NCI-H2196 treated with DMSO at 0.1 percent for 48 hours (cell line): ENCODE data around the gene ZRANB1.

ENCODE experiments used
- DNase-seq: peaks from one replicate; lab custom pipeline; 2025; ENCODE audit not compliant: unreplicated experiment; lab: John Stamatoyannopoulos, UW

ZRANB1 gene

DNA sequence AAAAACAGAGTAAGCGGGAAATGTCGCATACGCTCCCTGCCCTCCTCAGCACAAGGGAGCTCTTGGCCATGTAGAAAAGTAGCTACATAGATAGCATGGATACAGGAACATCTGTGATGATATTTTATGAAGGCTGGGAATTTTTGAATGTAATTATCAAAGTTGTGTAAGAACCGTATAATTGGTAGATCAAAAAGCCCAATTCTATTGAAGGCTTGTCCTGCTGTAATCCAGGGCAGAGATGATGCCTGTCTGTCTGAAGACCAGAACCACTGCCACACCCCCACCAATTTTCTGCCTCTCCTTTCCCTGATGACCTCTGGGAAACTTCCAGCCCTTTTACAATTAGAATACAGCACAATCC, 51.4 kb downstream of the ZRANB1 start:
- DNase-seq, result no peak

- DNase-seq, result no peak
These were observed 52.0 kb downstream of the ZRANB1 start for GRCh38 chr10:124993736-124994451.

GRCh38 chr10:124994573-124995473, 52.9 kb downstream of the ZRANB1 start:
- no peak for DNase-seq

- DNase-seq, result no peak
These were observed 53.7 kb downstream of the ZRANB1 start for GRCh38 chr10:124995605-124996004.

DNA sequence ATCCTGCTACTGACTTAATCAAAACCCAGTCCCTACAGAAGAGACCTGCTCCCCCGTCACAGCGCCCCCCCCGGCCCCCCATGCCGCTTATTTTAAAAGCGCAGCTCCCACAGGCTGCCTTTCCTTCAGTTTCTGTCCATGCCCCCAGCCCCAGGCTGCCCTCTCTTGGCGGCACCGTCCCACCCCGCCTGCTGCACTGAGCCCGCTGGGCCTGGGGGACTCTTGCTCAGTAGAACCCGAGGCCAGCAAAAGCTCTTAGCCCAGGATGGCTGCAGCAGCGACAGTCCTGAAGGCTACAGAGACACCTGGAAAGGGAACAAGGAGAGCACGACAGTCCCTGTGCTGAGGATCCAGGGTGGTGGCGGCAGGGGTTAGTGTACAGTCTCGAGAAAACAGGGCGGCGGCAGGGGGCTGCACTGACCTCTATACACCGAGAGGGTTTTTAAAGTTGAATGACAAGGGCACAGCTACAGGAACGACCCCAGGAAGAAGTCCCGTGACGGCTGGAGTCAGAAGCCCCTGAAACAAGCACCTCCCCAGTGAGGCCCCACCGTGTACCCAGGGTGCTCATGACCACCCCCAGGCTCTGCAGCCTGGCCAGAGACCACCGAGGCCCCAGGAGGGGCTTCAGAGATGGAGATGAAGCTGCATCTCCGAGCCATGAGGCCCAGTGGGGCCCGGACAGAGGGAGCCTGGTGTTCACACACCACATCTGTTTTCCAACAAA, 54.4 kb downstream of the ZRANB1 start:
- no peak for DNase-seq

GRCh38 chr10:124996854-124997215, 54.9 kb downstream of the ZRANB1 start:
- DNase-seq, result no peak

DNA sequence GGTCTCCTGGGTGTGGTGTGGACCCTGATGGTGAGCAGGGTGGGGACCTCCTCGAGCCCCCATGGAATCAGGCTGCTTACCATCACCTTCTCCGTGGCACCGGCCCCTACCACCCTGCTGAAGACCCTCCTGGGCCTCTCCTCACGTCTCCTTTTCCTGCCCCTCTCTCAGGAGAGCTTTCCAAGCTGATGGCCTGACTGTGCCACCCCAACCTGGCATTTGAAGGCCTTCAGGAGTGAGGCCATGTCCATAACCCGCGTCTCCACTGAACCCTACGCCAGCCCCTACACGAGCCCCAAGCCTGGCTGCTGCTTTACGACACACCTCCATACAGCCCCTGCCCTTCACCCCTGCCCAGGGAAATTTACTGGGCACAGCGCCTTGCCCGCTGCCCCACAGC, 55.4 kb downstream of the ZRANB1 start:
- no peak for DNase-seq

GRCh38 chr10:124997771-124998623, 56.1 kb downstream of the ZRANB1 start:
- DNase-seq, result no peak

DNA sequence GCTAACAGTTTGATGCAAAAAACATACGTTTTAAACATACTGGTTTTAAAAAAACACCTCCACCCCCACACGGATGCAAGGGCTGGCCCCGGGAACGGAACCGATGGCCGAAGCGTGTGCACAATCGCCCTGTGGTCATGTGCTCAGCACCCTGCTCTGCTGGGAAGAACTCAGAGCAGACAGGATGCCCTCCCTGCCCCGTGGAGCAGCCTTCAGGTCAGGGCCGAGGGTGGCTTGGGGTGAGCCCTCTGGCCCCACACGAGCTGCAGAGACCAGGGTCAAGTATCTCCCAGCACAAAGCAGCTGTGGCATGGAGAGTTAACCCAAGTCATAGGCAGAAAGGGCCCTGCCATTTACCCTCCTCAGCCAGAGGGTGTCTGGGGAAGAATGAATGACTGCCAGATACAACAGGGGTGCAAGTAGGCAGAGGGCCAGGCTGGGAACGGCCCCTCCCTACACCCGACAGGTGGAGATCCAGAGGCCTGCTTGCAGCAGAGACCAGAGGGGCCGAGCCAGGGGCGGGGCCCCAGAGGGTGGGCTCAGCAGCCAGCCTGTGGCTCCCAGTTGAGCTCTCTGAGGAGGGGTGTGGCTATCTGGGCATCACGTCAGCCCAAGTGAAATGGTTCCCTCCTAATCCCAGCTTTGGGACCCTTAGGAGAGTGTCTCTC, 56.8 kb downstream of the ZRANB1 start:
- DNase-seq, result no peak

- DNase-seq, result no peak
These were observed 57.8 kb downstream of the ZRANB1 start for GRCh38 chr10:124999433-125000365.

DNA sequence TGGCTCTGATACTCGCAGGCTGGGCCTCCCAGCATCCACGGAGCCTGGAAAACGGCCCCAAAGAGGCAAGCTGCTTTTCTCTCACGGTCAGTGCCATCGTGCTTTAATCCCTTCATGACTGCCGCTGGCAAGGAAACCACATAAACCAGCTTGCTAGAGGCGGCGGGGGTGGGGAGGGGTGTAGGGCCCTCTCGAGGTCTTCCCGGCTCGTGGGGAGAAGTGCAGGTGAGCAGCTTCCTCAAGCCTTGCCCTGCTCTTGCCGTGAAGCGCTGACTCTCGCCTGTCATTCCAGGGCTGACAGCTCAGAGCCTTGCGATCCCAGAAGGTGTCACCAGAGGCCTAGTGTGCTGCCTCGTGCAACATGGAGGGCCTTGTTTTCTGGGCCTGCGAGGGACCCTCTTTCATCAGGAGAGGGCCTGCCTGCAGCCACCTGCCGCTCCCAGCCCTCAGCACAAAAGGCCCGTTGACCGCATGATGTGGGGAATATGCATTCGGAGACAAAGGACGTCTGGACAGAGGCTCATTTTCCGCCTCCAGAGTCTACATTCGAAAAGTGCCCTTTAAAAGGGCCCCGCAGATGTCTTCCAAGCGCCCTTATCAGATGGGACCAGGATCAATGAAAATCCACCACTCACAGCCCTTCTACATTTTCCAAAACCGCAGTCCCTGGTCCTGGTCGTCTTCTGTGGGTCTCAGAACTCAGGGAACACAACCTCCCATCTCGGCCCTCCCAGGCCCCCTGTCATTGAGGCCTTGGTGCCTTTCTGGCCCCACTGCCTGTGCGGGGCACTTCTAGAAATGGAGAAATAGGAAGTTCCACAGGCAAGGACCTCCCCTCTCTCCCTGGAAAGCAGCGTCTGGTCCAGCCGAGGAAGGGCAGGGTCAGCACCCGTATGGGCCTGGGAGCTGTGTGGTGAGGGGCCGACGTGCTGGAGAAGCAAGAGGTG, 58.7 kb downstream of the ZRANB1 start:
- DNase-seq, result no peak

- DNase-seq, result no peak
These were observed 59.6 kb downstream of the ZRANB1 start for GRCh38 chr10:125001313-125002046.

DNA sequence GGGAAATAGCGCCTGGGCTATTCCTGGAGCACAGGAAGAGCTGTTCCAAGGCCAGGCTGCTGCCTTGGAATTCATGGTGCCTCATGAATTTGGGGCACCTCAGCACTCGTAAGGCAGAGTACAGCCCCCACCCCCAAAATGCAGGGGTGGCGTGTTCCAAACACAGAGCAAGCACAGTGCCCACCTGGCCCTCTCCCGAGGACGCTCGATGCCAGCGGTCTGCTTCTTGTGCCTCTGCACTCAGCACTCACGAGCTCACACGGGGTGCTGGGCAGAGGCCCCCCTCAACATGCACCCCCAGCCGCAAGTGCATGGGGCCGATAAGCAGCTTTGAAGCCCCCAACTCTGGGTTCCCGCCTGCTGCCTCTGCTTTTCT, 60.1 kb downstream of the ZRANB1 start:
- no peak for DNase-seq

DNA sequence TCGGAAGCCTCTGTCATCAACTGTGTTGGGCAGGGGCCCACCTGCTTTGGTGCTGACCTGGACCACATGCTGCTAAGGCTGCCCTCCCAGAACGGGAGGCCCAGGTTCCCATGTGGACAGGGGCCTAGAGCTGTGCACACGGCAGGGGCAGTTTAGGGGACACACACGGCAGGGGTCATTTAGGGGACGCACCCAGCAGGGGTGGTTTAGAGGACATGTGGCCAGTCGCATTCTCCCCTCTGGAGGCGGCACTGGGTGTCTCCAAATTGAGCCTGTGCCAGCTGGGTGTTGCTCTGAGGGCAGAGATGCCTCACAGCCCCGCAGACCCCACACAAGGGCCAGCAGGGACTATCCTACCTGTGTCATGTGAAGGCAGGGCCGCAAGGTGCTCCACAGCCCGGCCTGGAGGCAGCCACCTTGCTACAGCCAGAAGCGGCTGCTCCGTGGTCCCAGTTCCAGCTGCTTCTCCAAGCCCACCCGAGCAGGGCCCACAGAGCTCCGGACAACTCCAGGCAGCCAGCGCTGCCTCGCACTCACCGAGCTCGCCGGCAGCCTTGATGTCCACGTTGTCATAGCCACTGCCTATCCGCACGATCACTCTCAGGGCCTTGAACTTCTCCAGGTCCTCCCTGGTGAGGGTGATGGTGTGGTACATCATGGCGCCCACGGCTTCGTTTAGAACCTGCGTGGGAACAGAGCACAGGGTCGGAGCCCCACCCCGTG, 60.7 kb downstream of the ZRANB1 start:
- DNase-seq, result no peak

GRCh38 chr10:125003146-125003900, 61.4 kb downstream of the ZRANB1 start:
- no peak for DNase-seq

GRCh38 chr10:125003901-125004467, 62.1 kb downstream of the ZRANB1 start:
- DNase-seq, result no peak
